PC-3 (cell line): ENCODE data around the gene STAT5B. TPM values are rescaled to one million over a fixed set of nuclear protein-coding genes. Genes with fewer than 3 reads are reported as not detected.

Experiments
- ATAC-seq: fragments of 200-7000 bp; cut with Tn5 transposase; 2 replicates; pipeline ENCODE4 v1.9.1; 2020; ENCODE audit warnings: mild to moderate bottlenecking, moderate library complexity
- BruUV-seq: library from RNA; stranded (reverse); fragments of 400-500 nt; replicated peaks from 2 replicates; lab custom pipeline; 2021; lab: Mats Ljungman, UMichigan
- CTCF ChIA-PET: fragments of 300-600 bp; sonication (Branson Sonifier 250); formaldehyde crosslinking; loops from one replicate; lab custom pipeline; 2022; ENCODE audit warnings: antibody characterized with exemption; lab: Charles Lee
- POLR2A ChIA-PET: fragments of 300-600 bp; sonication (Branson Sonifier 250); formaldehyde crosslinking; loops from one replicate; lab custom pipeline; 2022; ENCODE audit warnings: antibody characterized with exemption; ENCODE audit not compliant: unreplicated experiment; lab: Charles Lee
- DNase-seq: peaks from one replicate; pipeline ENCODE4 v3.0.0-alpha.2; 2015
- H2AFZ ChIP-seq: fragments of 300-600 bp; sonication (generic); 2 replicates; pipeline ENCODE4 v1.6.0; 2016; ENCODE audit warnings: antibody characterized with exemption, low read length
- H3F3A ChIP-seq: fragments of 300-600 bp; sonication (generic); one replicate; pipeline ENCODE4 v1.6.0; 2017; ENCODE audit warnings: antibody characterized with exemption, low read length, control low read depth, mild to moderate bottlenecking; ENCODE audit not compliant: unreplicated experiment
- H3K27ac ChIP-seq: fragments of 300-600 bp; sonication (generic); 2 replicates; pipeline ENCODE4 v1.5.1; 2016; ENCODE audit warnings: mild to moderate bottlenecking, low read length
- H3K27me3 ChIP-seq: fragments of 300-600 bp; sonication (generic); 2 replicates; pipeline ENCODE4 v1.6.1; 2016; ENCODE audit warnings: low read length, mixed read lengths
- H3K36me3 ChIP-seq: fragments of 300-600 bp; sonication (generic); 2 replicates; pipeline ENCODE4 v1.6.1; 2016; ENCODE audit warnings: low read depth, mixed run types, low read length, mixed read lengths
- H3K4me1 ChIP-seq: fragments of 300-600 bp; sonication (generic); 2 replicates; pipeline ENCODE4 v1.5.1; 2016; ENCODE audit warnings: low read length; ENCODE audit not compliant: insufficient read depth
- H3K4me2 ChIP-seq: fragments of 300-600 bp; sonication (generic); 2 replicates; pipeline ENCODE4 v1.6.0; 2016; ENCODE audit warnings: low read length
- H3K4me3 ChIP-seq: fragments of 300-600 bp; sonication (generic); 2 replicates; pipeline ENCODE4 v1.5.1; 2016; ENCODE audit warnings: mild to moderate bottlenecking, low read length, mixed read lengths
- H3K79me2 ChIP-seq: fragments of 300-600 bp; sonication (generic); 2 replicates; pipeline ENCODE4 v1.6.1; 2017; ENCODE audit warnings: low read length, mixed read lengths
- H3K9ac ChIP-seq: fragments of 300-600 bp; sonication (generic); 2 replicates; pipeline ENCODE4 v1.6.0; 2016; ENCODE audit warnings: mild to moderate bottlenecking, low read length
- H3K9me2 ChIP-seq: fragments of 300-600 bp; sonication (generic); replicated peaks from 2 replicates; pipeline ENCODE4 v1.6.1; 2016; ENCODE audit warnings: mixed run types, low read length, mixed read lengths
- H3K9me3 ChIP-seq: fragments of 300-600 bp; sonication (generic); 2 replicates; pipeline ENCODE4 v1.6.1; 2016; ENCODE audit warnings: low read length, mixed read lengths
- H4K20me1 ChIP-seq: fragments of 300-600 bp; sonication (generic); 2 replicates; pipeline ENCODE4 v1.6.1; 2016; ENCODE audit warnings: low read length, mixed read lengths
- CTCF ChIP-seq: fragments of 300-600 bp; sonication (generic); conservative IDR thresholded peaks from 2 replicates; pipeline ENCODE4 v1.5.1; 2017; ENCODE audit warnings: antibody characterized with exemption, low read depth, mild to moderate bottlenecking, low read length
- EZH2 ChIP-seq: fragments of 300-600 bp; sonication (generic); IDR thresholded peaks from one replicate; pipeline ENCODE4 v1.6.1; 2017; ENCODE audit warnings: antibody characterized with exemption, mild to moderate bottlenecking, low read length; ENCODE audit not compliant: unreplicated experiment
- EZH2phosphoT487 ChIP-seq: fragments of 300-600 bp; sonication (generic); IDR thresholded peaks from 2 replicates; pipeline ENCODE4 v1.6.1; 2018; ENCODE audit warnings: mild to moderate bottlenecking, antibody characterized with exemption, low read length, borderline replicate concordance
- intact Hi-C: fragments of 100-400 bp; cut with micrococcal nuclease; formaldehyde crosslinking; loops from 2 replicates; pipeline ENCODE4 v1.9.0; 2023
- total RNA-seq: library from RNA; depleted of rRNA; stranded (reverse); fragments of >200 nt; gene quantifications from 2 replicates; pipeline ENCODE4 v1.2.3, GENCODE V29; 2014

STAT5B gene
- total RNA-seq, 1 experiment from 2014 or later: not detected

DNA sequence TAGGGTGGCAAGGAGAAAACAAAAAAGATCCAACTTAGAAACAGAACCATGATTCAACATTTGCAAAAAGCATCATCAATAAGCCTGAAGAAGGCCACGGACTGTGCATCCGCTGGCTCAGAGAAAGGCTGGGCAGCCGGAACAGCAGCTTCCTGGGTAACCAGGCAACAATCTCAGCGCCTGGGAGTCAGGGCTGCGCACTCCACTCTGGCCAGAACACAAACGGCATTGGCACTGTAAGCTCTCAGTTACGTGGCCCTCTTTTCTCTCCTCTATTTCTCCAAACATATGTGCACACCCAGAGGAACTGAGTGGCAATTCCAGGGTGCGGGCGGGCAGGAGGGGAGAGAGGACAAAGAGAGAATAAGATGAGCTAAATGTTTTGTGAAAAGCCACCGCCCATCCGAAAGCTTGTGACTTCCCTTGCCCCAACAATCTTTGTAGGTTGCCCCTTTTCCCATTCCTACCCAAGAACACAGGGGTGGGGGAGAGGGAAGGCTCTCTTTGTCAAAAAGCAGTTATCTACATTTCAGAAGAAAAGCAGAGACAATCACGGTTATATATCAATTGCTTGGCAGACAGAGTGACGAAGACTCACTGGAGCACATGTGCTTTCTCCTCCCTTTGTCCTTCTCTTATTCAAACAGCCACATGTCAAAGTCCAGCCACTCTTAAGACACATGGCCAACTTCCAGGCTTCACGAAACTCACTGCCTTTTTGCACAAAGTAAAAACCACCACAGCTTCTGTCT is 75.3 kb downstream of the STAT5B start:
- ATAC-seq (no peak), DNase-seq (no peak)
- Histone ChIP-seq H3K27me3 (no peaks in the 10 kb centered on the region), H3K9me2 (no peaks in the 10 kb centered on the region), H3K4me3 (no peak overlapping the region), H3K9me3 (no peaks in the 10 kb centered on the region), H3K9ac (no peak overlapping the region), H3F3A (no peaks in the 10 kb centered on the region), H3K4me1 (no peaks in the 10 kb centered on the region), H4K20me1 (no peaks in the 10 kb centered on the region), H3K36me3 (no peaks in the 10 kb centered on the region), H3K79me2 (no peaks in the 10 kb centered on the region), H3K4me2 (no peak overlapping the region), H3K27ac (no peak overlapping the region), H2AFZ (no peak overlapping the region)
- TF ChIP-seq CTCF (no peak), EZH2phosphoT487 (no peak)
- BruUV-seq: no TSS peak
- intact Hi-C loops: no loop called here
- ChIA-PET CTCF (no interaction called here), POLR2A (no interaction called here)

DNA sequence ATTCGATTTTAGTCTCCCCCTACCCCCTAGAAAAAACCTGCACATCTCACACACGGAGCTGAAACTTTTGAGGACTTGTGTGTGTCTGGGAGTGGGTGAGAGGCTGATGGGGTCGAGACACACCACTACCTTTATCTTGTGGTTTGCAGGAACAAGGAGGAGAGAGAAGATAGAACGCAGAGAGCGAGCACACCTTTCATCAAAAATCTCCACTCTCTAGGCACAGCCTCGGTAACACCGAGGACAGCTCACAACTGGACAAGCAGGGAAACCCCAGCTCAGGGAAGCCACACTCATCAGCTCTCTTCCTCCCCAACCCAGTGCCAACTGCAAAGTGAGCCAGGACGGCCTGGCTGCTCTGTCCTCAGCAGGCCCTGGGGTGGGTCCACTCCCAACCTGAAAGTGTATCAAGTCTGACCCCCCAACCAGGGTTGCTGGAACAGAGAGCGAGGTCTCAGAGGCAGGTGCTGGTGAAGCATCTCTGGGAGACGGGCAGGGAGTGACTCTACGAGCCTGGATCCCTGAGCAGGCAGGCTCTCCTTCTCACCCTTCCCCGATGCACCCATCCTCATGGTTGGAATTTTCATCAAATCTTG is 76.7 kb downstream of the STAT5B start:
- BruUV-seq: no TSS peak
- DNase-seq (no peak), ATAC-seq (no peak)
- no peak overlapping the region for H3K9ac ChIP-seq
- CTCF ChIA-PET: no interaction called here
- H3K36me3 ChIP-seq: no peaks in the 10 kb centered on the region
- TF ChIP-seq CTCF (no peak), EZH2 (no peak), EZH2phosphoT487 (no peak)
- no peak overlapping the region for H2AFZ ChIP-seq
- H3K4me1 ChIP-seq: no peaks in the 10 kb centered on the region
- no peak overlapping the region for H3K27ac ChIP-seq
- no peak overlapping the region for H3K4me3 ChIP-seq
- H3K9me3 ChIP-seq: no peaks in the 10 kb centered on the region
- no peak overlapping the region for H3K4me2 ChIP-seq
- POLR2A ChIA-PET: no interaction called here
- H3K79me2 ChIP-seq: no peaks in the 10 kb centered on the region
- no peaks in the 10 kb centered on the region for H3K9me2 ChIP-seq
- no peaks in the 10 kb centered on the region for H4K20me1 ChIP-seq
- H3K27me3 ChIP-seq: no peaks in the 10 kb centered on the region
- H3F3A ChIP-seq: no peaks in the 10 kb centered on the region
- intact Hi-C loops: no loop called here

DNA sequence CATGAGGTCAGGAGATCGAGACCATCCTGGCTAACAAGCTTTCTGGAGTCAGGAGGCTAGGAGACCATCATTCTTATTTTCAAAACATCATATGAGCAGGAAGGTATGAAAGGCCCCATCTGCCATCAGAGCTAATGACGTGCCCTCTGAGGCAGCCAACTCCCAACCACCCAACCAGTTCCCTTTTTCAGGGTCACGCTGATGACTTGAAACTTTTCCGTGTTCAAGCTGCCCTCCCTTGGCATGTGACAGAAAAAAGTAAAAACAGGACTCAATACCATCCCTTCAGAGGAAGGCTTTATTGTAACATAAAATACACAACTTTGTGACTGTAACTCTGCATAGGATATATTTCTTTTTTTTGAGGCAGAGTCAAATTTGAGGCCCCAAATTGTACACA is 77.3 kb downstream of the STAT5B start:
- no peak for ATAC-seq
- no TSS peak for BruUV-seq
- CTCF ChIA-PET: no interaction called here

More for the DNA sequence above, 77.3 kb downstream of the STAT5B start:
- no peak overlapping the region for H3K27ac ChIP-seq
- no peaks in the 10 kb centered on the region for H3K27me3 ChIP-seq
- TF ChIP-seq EZH2 (no peak), EZH2phosphoT487 (no peak), CTCF (no peak)
- no peaks in the 10 kb centered on the region for H3K79me2 ChIP-seq
- H3K36me3 ChIP-seq: no peaks in the 10 kb centered on the region
- no peak overlapping the region for H3K4me2 ChIP-seq
- no peaks in the 10 kb centered on the region for H4K20me1 ChIP-seq
- no peaks in the 10 kb centered on the region for H3F3A ChIP-seq
- H3K9me2 ChIP-seq: no peaks in the 10 kb centered on the region
- intact Hi-C loops: no loop called here
- H3K9me3 ChIP-seq: no peaks in the 10 kb centered on the region
- DNase-seq: no peak
- H3K9ac ChIP-seq: no peak overlapping the region
- no peak overlapping the region for H2AFZ ChIP-seq
- no peak overlapping the region for H3K4me3 ChIP-seq
- no peaks in the 10 kb centered on the region for H3K4me1 ChIP-seq
- POLR2A ChIA-PET: no interaction called here
